Activated naive CD4-positive, alpha-beta T cell treated with anti-CD3 and anti-CD28 coated beads, Interleukin-2, amount 10 ng/mL, durations not matched to agents 7 days and 5 days (primary cell): ENCODE measurements around the gene TMEM178B.
"Not testable (repeated sequence)": the region's sequence is repeated elsewhere in the genome, so short reads cannot be mapped to it uniquely, and the experiment has no call there.

Experiments used
- CTCF ChIA-PET: fragments of 350-600 bp; sonication (Branson Sonifier 250); formaldehyde crosslinking; loops from one replicate; lab custom pipeline; 2021; ENCODE audit warnings: antibody characterized with exemption; lab: Charles Lee
- DNase-seq: peaks from one replicate; pipeline ENCODE4 v3.0.0-alpha.2; 2020
- H3K27ac Mint-ChIP-seq: one replicate; pipeline ENCODE4 v1.8.0; 2021; ENCODE audit warnings: mild to moderate bottlenecking, moderate library complexity, mixed read lengths
- H3K27me3 Mint-ChIP-seq: one replicate; pipeline ENCODE4 v1.8.0; 2021; ENCODE audit warnings: mild to moderate bottlenecking, mixed read lengths
- H3K36me3 Mint-ChIP-seq: one replicate; pipeline ENCODE4 v1.8.0; 2021; ENCODE audit warnings: mixed read lengths
- H3K4me1 Mint-ChIP-seq: one replicate; pipeline ENCODE4 v1.8.0; 2021; ENCODE audit warnings: mixed read lengths
- H3K4me3 Mint-ChIP-seq: one replicate; pipeline ENCODE4 v1.8.0; 2021; ENCODE audit warnings: mild to moderate bottlenecking, moderate library complexity, mixed read lengths
- H3K9me3 Mint-ChIP-seq: one replicate; pipeline ENCODE4 v1.8.0; 2021; ENCODE audit warnings: mixed read lengths

TMEM178B gene

DNA sequence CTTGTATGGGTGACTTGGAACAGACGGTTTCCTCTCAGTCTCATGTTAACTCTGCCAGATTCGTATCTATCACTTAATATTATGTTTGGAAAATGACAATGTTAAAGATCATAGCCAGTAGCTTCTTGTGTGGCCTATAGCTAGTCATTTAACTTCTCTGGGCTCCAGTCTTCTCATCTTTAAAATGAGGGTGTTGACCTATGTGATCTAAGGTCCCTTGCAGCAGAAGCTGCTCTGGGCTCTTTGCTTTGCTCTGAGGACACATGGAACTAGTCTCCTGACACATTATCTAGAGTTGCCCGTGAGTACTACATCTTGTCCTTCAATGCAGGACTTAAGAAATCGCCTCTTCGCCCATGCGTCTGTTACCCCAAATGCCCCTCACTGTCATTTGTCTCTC, 93.1 kb downstream of the TMEM178B start:
- no peaks in the 10 kb centered on the region for H3K27me3 Mint-ChIP-seq
- CTCF ChIA-PET = no interaction called here
- H3K4me3 Mint-ChIP-seq = no peak overlapping the region
- no peak overlapping the region for H3K27ac Mint-ChIP-seq
- H3K9me3 Mint-ChIP-seq = no peaks in the 10 kb centered on the region
- no peak for DNase-seq
- H3K4me1 Mint-ChIP-seq = no peaks in the 10 kb centered on the region
- no peaks in the 10 kb centered on the region for H3K36me3 Mint-ChIP-seq

DNA sequence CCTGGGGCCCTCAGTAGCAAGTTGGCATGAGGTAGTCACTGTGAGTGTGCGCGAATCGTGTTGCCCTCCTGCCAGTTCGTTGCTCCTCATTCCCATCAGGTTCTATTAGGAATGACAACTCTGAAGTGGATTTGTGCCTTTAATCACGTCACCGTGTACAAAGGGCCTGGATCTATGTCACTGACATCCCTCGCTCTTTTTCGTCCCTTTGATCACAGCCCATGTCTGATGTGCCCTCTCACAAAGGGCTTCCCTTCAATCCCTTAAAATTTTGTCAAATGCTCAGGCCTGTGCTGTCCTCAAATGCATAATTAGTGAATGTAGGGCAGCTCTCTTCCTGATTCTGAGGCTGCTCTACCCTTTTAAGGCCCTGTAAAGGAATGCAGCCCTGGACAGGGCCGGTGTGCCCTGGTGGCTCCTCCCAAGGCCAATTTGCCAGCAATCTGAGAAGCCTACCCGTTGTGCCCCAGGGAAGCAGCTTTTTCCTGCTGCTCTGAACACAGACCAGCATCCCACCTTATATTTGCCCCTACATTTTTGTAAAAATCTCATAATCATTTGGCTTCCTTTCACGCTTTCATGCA, 93.6 kb downstream of the TMEM178B start:
- Mint-ChIP-seq H3K36me3 (no peaks in the 10 kb centered on the region), H3K9me3 (no peaks in the 10 kb centered on the region), H3K4me3 (no peak overlapping the region), H3K27ac (no peak overlapping the region), H3K4me1 (no peaks in the 10 kb centered on the region), H3K27me3 (no peaks in the 10 kb centered on the region)
- CTCF ChIA-PET = no interaction called here
- DNase-seq = no peak

DNA sequence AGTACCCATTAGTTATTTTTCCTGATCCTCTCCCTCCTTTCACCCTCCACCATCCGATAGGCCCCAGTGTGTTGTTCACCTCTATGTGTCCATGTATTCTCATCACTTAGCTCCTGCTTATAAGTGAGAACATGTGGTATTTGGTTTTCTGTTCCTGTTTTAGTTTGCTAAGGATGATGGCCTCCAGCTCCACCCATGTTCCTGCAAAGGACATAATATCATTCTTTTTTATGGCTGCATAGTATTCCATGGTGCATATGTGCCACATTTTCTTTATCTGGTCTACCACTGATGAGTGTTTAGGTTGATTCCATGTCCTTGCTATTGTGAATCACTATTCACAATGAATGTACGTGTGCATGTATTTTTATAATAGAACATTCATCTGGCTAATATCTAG, 95.3 kb downstream of the TMEM178B start:
- not testable (repeated sequence) for H3K9me3 Mint-ChIP-seq

DNA sequence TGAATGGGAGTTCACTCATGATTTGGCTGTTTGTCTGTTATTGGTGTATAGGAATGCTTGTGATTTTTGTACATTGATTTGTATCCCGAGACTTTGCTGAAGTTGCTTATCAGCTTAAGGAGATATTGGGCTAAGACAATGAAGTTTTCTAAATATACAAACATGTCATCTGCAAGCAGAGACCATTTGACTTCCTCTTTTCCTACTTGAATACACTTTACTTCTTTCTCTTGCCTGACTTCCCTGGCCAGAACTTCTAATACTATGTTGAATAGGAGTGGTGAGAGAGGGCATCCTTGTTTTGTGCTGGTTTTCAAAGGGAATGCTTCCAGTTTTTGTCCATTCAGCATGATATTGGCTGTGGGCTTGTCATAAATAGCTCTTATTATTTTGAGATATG, 101.9 kb downstream of the TMEM178B start:
- H3K27me3 Mint-ChIP-seq, H3K27ac Mint-ChIP-seq, H3K36me3 Mint-ChIP-seq, H3K9me3 Mint-ChIP-seq, DNase-seq, H3K4me1 Mint-ChIP-seq, H3K4me3 Mint-ChIP-seq, CTCF ChIA-PET: not testable (repeated sequence)

More for the DNA sequence above, 95.3 kb downstream of the TMEM178B start:
- H3K4me3 Mint-ChIP-seq, H3K27ac Mint-ChIP-seq, DNase-seq, CTCF ChIA-PET, H3K27me3 Mint-ChIP-seq, H3K4me1 Mint-ChIP-seq, H3K36me3 Mint-ChIP-seq: not testable (repeated sequence)

DNA sequence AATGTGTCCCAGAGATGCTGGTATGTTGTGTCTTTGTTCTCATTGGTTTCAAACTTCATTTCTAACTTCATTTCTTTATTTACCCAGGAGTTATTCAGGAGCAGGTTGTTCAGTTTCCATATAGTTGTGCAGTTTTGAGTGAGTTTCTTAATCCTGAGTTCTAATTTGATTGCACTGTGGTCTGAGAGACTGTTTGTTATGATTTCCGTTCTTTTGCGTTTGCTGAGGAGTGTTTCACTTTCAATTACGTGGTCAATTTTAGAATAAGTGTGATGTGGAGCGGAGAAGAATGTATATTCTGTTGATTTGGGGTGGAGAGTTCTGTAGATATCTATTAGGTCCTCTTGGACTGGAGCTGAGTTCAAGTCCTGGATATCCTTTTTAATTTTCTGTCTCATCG, 103.3 kb downstream of the TMEM178B start:
- CTCF ChIA-PET = not testable (repeated sequence)

DNA sequence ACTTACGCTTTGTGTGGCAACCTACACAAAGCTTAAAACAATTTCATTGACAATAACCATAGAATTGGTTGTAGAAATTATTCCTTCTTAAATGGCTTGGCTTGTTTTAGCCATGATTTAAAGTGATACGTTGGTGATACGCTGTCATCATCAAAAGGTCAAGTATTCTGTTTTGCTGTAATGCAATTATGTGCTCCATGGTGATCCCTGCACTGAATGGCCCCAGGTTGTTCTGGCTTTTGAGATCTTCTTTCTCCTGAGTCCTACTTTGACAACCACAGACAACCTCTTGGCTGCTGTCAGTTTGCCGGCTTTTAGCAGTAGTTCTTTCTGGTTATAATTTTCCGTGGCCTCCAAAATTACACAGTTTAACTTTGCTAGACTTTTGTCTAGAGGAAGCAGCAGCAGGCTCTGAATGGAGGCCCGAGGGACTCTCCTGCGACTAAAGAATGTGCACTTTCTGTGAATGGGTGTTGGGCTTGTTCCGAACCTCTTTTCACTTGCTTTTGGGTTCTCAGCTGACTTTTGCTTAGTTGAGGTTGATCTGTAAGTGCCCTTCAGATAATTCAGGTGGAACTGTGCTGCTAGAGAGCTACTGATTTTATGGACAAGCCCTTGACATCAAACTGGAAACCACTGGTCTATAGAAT, 104.7 kb downstream of the TMEM178B start:
- H3K36me3 Mint-ChIP-seq = no peaks in the 10 kb centered on the region
- H3K9me3 Mint-ChIP-seq = no peaks in the 10 kb centered on the region
- H3K4me3 Mint-ChIP-seq = no peak overlapping the region
- peaks cover 2% of the 10 kb centered on the region for H3K4me1 Mint-ChIP-seq
- no peaks in the 10 kb centered on the region for H3K27me3 Mint-ChIP-seq
- H3K27ac Mint-ChIP-seq = no peak overlapping the region
- CTCF ChIA-PET = no interaction called here
- no peak for DNase-seq

More for the DNA sequence above, 103.3 kb downstream of the TMEM178B start:
- H3K4me1 Mint-ChIP-seq, H3K4me3 Mint-ChIP-seq, H3K27ac Mint-ChIP-seq, H3K9me3 Mint-ChIP-seq, H3K27me3 Mint-ChIP-seq, DNase-seq, H3K36me3 Mint-ChIP-seq: not testable (repeated sequence)

DNA sequence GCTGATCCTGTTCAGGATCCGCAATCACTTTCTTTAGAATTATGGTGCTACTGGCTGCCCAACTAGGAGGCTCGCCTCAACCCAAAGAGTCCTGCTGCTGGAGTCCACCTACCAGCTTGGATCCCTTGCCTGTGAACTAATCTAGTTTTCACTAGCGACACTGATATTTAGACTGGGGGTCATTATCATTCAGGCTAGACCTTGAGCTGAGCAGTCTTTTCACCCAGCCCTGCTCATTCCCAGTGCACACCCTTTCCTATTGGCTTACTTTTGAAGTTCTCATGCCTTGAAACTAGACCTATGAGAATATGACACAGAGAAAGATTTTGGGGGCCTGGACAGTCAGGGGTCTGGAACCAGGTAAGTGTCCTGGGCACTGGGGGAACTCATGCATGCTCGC, 107.9 kb downstream of the TMEM178B start:
- H3K27ac Mint-ChIP-seq = no peak overlapping the region
- peaks cover 2% of the 10 kb centered on the region for H3K4me1 Mint-ChIP-seq
- H3K9me3 Mint-ChIP-seq = no peaks in the 10 kb centered on the region
- H3K27me3 Mint-ChIP-seq = no peaks in the 10 kb centered on the region
- CTCF ChIA-PET = no interaction called here
- no peak for DNase-seq
- H3K36me3 Mint-ChIP-seq = no peaks in the 10 kb centered on the region
- no peak overlapping the region for H3K4me3 Mint-ChIP-seq

DNA sequence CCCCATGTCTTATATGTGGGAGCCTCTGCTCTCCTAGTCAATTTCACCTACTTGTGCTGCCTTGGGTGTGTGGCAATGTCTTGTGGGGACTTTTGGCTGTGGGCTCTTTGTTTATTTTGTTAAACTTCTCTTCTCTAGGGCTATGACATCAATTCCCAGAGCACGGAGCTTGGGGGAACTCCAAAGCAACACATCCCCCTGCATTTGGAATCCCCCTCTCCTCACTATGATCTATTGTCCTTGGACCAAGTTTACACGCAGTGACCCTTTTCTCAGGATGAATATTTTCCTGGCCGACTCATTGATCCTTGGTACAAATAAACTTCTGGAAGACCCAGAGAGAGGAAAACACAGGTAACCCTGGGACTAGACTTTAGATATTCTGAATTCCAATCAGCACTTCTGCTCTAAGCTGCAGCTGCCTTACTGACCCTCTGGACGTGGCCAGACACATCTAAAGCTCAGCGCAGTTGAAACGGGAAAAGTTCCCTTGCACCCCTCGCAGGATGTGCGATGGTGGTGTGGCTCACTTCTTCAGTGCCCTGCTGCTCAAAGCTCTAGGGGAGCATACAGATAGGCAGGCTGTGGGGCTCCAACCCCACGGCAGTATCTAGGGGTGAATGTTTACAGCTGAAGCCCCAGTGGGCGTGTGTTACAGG, 110.8 kb downstream of the TMEM178B start:
- Mint-ChIP-seq H3K9me3 (no peaks in the 10 kb centered on the region), H3K4me1 (no peaks in the 10 kb centered on the region), H3K4me3 (no peak overlapping the region), H3K27me3 (peaks cover 6% of the 10 kb centered on the region), H3K36me3 (no peaks in the 10 kb centered on the region), H3K27ac (no peak overlapping the region)
- CTCF ChIA-PET = no interaction called here
- DNase-seq = no peak

DNA sequence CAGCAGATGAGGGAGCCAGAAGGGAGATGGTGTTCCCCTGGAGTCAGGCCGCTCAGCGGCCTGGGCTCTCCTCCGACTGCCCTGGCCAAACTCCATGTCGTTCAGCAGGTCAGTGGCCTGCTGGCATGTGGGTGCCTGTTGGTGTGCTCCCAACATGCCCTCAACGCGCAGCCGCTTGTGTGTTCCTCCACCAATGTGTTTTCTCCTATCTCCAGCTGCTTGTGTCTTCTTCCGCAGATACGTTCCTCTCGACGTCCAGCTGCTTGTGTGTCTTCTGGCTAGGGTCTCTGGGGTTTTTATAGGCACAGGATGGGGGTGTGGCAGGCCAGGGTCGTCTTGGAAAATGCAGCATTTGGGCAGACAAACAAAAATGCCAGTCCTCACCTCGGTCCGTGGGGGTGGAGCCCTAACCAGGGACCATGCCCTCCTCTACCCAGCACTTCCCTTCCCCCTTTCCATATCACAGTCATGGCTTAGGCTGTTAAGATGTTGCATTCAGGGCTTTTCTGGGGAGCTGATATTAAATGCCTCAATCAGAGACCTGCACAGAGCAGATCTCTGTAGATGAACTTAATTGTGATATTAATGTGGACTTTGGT, 111.6 kb downstream of the TMEM178B start:
- Mint-ChIP-seq H3K36me3 (no peaks in the 10 kb centered on the region), H3K4me3 (no peak overlapping the region), H3K27ac (no peak overlapping the region), H3K4me1 (no peaks in the 10 kb centered on the region), H3K9me3 (no peaks in the 10 kb centered on the region), H3K27me3 (peaks cover 7% of the 10 kb centered on the region)
- DNase-seq = no peak
- CTCF ChIA-PET = interaction anchor here (0.9 kb wide), 1 partner anchor 20 kb away, joined by 3 read pairs; no protein-coding TSS in a partner anchor

DNA sequence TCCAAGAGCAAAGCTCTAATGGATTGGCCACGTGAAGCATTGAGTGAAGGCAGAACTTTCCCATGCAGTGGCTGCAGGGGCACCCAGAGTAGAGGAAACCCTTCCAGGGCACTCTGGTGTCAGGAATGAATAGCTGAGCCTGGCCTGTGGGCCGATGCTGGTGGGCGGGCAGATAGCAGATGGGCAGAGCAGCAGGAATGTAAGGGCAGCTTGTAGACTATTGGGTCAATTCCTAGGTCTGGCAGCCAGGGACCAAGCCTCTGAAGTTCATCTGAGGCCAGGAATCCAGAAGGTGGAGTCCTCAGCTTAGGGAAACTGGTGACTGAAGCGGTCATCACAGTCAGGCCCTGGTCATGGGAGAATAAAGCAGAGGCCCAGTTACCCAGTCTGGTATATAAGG, 115.4 kb downstream of the TMEM178B start:
- Mint-ChIP-seq H3K36me3 (no peaks in the 10 kb centered on the region), H3K4me1 (no peaks in the 10 kb centered on the region), H3K27ac (no peak overlapping the region), H3K9me3 (no peaks in the 10 kb centered on the region), H3K27me3 (peaks cover 7% of the 10 kb centered on the region), H3K4me3 (no peak overlapping the region)
- CTCF ChIA-PET = no interaction called here
- DNase-seq = no peak

DNA sequence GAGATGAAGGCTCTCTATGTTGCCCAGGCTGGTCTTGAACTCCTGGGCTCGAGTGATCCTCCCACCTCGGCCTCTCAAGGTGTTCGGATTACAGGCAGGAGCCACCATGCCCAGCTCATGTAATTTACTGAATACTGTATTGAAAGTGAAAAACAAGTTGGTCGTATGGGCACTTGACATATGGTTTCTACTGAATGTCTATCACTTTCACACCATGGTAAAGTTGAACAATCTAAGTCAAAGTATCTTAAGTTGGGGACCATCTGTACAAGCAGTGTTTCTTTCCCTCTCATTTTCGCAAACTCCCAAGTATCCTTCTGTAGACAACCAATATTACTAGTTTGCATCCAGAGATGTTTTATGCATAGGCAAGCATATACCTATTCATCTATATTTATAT, 116.6 kb downstream of the TMEM178B start:
- H3K4me1 Mint-ChIP-seq = no peaks in the 10 kb centered on the region
- H3K27me3 Mint-ChIP-seq = peaks cover 7% of the 10 kb centered on the region
- no peaks in the 10 kb centered on the region for H3K36me3 Mint-ChIP-seq
- no peak overlapping the region for H3K4me3 Mint-ChIP-seq
- H3K27ac Mint-ChIP-seq = no peak overlapping the region
- CTCF ChIA-PET = interaction anchor here (0.6 kb wide), 1 partner anchor 8 kb away, joined by 3 read pairs; no protein-coding TSS in a partner anchor
- H3K9me3 Mint-ChIP-seq = no peaks in the 10 kb centered on the region
- no peak for DNase-seq

DNA sequence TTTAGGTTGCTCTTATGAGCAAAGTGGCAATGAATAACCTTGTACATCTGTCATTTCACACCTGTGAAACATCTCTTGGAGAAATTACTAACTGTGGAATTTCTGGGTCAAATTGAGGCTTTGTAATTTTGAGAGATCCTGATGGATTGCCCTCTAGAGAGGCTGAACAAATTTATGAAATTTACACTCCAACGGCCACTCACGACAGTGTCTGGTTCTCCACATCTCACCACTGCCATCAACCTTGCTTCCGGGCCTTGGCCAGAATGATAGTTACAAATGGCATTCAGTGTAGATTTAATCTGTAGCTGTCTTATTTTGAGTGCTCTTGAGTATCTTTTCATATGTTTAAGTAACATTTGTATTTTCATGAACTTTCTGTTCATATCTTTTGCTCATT, 117.4 kb downstream of the TMEM178B start:
- peaks cover 7% of the 10 kb centered on the region for H3K27me3 Mint-ChIP-seq
- CTCF ChIA-PET = no interaction called here
- H3K9me3 Mint-ChIP-seq = no peaks in the 10 kb centered on the region
- H3K4me3 Mint-ChIP-seq = no peak overlapping the region
- no peak for DNase-seq
- no peak overlapping the region for H3K27ac Mint-ChIP-seq
- H3K36me3 Mint-ChIP-seq = no peaks in the 10 kb centered on the region
- no peaks in the 10 kb centered on the region for H3K4me1 Mint-ChIP-seq

DNA sequence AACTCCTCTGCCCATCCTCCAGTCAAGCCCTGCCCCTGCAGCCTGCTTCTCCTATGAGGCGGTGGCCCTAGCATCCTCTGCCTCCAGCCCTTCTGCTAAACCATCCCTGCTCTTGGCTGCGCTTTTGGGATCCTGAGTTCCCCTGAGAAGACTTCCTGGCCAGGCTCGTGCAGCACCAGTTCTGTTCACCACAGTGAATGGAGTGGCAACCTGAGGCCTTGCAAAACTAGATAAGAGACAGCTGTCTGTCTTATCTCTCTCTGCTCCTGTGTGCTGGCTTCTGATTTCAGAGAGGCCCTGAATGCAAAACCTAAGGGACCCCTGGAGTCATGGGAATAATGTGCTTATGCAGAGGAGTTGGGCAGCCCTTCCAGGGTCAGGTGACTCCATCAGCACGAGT, 119.2 kb downstream of the TMEM178B start:
- Mint-ChIP-seq H3K9me3 (no peaks in the 10 kb centered on the region), H3K4me1 (no peaks in the 10 kb centered on the region), H3K36me3 (no peaks in the 10 kb centered on the region), H3K27me3 (peaks cover 7% of the 10 kb centered on the region), H3K4me3 (no peak overlapping the region), H3K27ac (no peak overlapping the region)
- CTCF ChIA-PET = no interaction called here
- no peak for DNase-seq

DNA sequence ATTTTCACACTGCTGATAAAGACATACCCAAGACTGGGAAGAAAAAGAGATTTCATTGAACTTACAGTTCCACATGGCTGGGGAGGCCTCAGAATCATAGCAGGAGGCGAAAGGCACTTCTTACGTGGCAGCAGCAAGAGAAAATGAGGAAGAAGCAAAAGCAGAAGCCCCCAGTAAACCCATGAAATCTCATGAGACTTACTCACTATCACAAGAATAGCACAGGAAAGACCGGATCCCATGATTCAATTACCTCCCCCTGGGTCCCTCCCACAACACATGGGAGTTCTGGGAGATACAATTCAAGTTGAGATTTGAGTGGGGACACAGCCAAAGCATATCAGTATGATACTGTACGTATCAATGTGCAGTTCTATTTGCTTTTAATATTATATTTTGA, 121.9 kb downstream of the TMEM178B start:
- H3K27ac Mint-ChIP-seq, DNase-seq, H3K9me3 Mint-ChIP-seq, CTCF ChIA-PET, H3K4me3 Mint-ChIP-seq, H3K4me1 Mint-ChIP-seq, H3K36me3 Mint-ChIP-seq: not testable (repeated sequence)
- peaks cover 14% of the 10 kb centered on the region for H3K27me3 Mint-ChIP-seq
